ENCODE results near the gene TP53BP1.

DNA sequence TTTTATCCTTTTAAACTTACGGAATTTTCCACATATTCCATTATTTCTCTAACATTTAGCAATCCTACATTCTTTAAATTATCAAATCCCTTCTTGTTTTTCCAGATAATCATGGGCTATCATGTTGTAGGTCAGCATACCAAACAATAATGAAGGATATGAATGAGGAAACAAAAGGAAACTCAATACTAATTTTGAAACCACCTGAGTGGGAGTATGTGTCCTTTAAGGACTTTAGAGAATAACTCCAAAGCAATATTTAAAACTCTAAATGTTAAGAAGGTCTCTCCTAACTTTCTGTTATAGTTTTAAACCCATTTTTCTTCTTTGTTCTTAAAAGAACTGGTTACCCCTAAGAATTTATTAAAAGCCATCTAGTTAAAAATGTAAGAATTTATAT is 43.0 kb downstream of the TP53BP1 start:
- no peak for TF ChIP-seq POLR2A (IDR thresholded peaks at IDR 0.05)
- TF ChIP-seq, protein P1, sequence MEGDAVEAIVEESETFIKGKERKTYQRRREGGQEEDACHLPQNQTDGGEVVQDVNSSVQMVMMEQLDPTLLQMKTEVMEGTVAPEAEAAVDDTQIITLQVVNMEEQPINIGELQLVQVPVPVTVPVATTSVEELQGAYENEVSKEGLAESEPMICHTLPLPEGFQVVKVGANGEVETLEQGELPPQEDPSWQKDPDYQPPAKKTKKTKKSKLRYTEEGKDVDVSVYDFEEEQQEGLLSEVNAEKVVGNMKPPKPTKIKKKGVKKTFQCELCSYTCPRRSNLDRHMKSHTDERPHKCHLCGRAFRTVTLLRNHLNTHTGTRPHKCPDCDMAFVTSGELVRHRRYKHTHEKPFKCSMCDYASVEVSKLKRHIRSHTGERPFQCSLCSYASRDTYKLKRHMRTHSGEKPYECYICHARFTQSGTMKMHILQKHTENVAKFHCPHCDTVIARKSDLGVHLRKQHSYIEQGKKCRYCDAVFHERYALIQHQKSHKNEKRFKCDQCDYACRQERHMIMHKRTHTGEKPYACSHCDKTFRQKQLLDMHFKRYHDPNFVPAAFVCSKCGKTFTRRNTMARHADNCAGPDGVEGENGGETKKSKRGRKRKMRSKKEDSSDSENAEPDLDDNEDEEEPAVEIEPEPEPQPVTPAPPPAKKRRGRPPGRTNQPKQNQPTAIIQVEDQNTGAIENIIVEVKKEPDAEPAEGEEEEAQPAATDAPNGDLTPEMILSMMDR (IDR thresholded peaks at IDR 0.05), result no peak

Data from heart left ventricle (tissue), 13 donors.